ENCODE measurements around the gene CCR4. TPM values are rescaled to one million over a fixed set of nuclear protein-coding genes. Genes with fewer than 3 reads are reported as not detected.
"Not testable (repeated sequence)": the region's sequence is repeated elsewhere in the genome, so short reads cannot be mapped to it uniquely, and the experiment has no call there.

Gene CCR4
- total and polyA plus RNA-seq, 11 donors: 0.01 to 1.8 (median 0.32) TPM; not detected in 8

DNA sequence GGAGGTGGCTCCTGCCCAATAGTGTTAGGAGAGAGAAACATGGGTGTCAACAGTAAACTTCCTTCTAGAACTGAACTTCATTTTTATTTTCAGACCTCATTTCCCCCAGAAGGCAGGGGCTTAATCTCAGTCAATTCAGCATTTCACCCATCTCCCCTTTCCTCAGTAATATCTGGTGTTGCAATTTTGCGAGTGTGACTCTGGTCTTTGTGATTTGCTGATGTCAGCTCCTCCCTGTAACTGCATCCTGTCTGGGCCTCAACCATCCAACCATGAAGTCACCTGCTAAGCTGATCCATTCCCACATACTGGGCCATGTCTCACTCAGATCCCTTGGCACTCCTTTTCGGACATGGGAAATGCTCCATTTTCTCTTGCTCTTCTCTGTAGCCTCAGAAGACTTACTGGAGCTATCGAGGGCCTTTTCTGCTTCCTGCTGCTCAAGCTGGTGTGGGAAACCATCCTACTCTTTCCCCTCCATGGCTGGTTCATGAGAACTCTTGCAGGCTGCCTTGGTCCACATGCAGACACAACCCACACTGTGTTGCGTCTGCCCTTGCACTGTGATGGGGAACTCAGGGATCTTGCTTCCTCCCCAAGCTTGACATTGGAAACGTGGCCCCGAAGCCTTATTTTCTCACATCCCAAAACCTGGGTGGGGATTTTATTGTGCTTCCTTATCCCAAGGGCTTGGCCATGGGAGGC, 24.6 kb downstream of the CCR4 start:
- ATAC-seq (no peak), DNase-seq (no peak)
- no peaks in the 10 kb centered on the region for H3K36me3 ChIP-seq
- no peaks in the 10 kb centered on the region for H3K9me3 ChIP-seq
- no peak for TF ChIP-seq POLR2A (IDR thresholded peaks at IDR 0.05)
- TF ChIP-seq, protein P1, sequence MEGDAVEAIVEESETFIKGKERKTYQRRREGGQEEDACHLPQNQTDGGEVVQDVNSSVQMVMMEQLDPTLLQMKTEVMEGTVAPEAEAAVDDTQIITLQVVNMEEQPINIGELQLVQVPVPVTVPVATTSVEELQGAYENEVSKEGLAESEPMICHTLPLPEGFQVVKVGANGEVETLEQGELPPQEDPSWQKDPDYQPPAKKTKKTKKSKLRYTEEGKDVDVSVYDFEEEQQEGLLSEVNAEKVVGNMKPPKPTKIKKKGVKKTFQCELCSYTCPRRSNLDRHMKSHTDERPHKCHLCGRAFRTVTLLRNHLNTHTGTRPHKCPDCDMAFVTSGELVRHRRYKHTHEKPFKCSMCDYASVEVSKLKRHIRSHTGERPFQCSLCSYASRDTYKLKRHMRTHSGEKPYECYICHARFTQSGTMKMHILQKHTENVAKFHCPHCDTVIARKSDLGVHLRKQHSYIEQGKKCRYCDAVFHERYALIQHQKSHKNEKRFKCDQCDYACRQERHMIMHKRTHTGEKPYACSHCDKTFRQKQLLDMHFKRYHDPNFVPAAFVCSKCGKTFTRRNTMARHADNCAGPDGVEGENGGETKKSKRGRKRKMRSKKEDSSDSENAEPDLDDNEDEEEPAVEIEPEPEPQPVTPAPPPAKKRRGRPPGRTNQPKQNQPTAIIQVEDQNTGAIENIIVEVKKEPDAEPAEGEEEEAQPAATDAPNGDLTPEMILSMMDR (IDR thresholded peaks at IDR 0.05): no peak
- H3K4me3 ChIP-seq: no peak overlapping the region
- H3K4me1 ChIP-seq: no peaks in the 10 kb centered on the region
- intact Hi-C loops (cut with DNase I): no loop called here
- H3K27me3 ChIP-seq: no peaks in the 10 kb centered on the region
- H3K27ac ChIP-seq: no peak overlapping the region
- 83 to 87% (median 86%) methylated on average over 6 of the region's 6 CpGs for WGBS, 4 donors

DNA sequence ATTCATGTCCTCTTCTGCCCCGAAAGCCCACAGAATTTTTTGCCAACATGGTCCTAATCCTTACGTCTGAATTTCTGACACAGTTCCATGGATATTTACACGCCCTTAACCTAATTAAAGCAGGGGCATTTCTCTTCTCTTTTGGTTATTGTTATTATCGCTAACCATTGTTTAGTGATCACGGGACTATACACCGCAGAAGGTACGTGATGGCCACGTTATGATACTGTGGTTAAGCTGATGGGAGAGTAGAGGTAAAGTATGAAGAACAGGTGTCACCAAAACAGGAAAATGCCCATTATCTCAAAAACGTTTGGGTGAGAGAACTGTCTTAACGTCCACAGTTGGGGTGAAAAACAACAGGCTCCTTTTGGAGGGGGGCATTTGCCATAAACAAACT, 26.4 kb downstream of the CCR4 start:
- H3K27me3 ChIP-seq: no peaks in the 10 kb centered on the region
- H3K27ac ChIP-seq: no peak overlapping the region
- no peaks in the 10 kb centered on the region for H3K4me1 ChIP-seq
- intact Hi-C loops (cut with DNase I): no loop called here
- ATAC-seq: no peak
- H3K9me3 ChIP-seq: no peaks in the 10 kb centered on the region
- H3K4me3 ChIP-seq: no peak overlapping the region
- 68 to 75% (median 69%) methylated on average over 10 of the region's 10 CpGs for WGBS, 4 donors
- no peaks in the 10 kb centered on the region for H3K36me3 ChIP-seq
- TF ChIP-seq, protein P1 (IDR thresholded peaks at IDR 0.05): no peak
- TF ChIP-seq POLR2A (IDR thresholded peaks at IDR 0.05): no peak
- no peak for DNase-seq

DNA sequence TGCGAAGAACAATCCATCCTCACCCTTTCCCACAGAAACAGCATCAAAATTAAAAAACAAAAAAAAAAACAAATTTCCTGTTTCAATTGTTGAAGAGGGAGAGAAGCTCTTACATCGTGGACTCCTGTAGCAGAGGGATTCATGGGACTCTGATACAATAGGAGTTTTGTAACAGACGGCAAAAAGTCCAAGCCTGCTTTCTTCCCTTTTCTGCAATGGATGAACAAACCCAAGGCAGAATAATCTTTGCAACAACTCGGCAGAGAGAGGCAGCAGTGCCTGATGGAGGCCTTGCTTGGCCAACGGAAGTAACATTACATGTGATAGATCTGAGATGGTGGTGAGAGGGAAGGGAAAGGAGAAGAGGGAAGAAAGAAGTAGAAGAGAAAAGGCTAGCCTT, 26.9 kb downstream of the CCR4 start:
- ATAC-seq (no peak), DNase-seq (no peak)
- 61 to 80% (median 72%) methylated on average over 5 of the region's 5 CpGs for WGBS, 4 donors
- intact Hi-C loops (cut with DNase I): no loop called here
- no peaks in the 10 kb centered on the region for H3K36me3 ChIP-seq
- no peak for TF ChIP-seq POLR2A (IDR thresholded peaks at IDR 0.05)
- TF ChIP-seq, protein P1 (IDR thresholded peaks at IDR 0.05): no peak
- no peaks in the 10 kb centered on the region for H3K9me3 ChIP-seq
- H3K4me1 ChIP-seq: no peaks in the 10 kb centered on the region
- H3K4me3 ChIP-seq: no peak overlapping the region
- H3K27ac ChIP-seq: no peak overlapping the region
- no peaks in the 10 kb centered on the region for H3K27me3 ChIP-seq

- no peak overlapping the region for H3K4me3 ChIP-seq
- H3K27me3 ChIP-seq: no peaks in the 10 kb centered on the region
- no peaks in the 10 kb centered on the region for H3K36me3 ChIP-seq
- H3K9me3 ChIP-seq: no peaks in the 10 kb centered on the region
- DNase-seq (no peak), ATAC-seq (no peak)
- intact Hi-C loops (cut with DNase I): no loop called here
- TF ChIP-seq POLR2A (IDR thresholded peaks at IDR 0.05): no peak
- TF ChIP-seq, protein P1 (IDR thresholded peaks at IDR 0.05): no peak
- no peaks in the 10 kb centered on the region for H3K4me1 ChIP-seq
- no peak overlapping the region for H3K27ac ChIP-seq
Measured at GRCh38 chr3:32983124-32983523, 31.7 kb downstream of the CCR4 start.

DNA sequence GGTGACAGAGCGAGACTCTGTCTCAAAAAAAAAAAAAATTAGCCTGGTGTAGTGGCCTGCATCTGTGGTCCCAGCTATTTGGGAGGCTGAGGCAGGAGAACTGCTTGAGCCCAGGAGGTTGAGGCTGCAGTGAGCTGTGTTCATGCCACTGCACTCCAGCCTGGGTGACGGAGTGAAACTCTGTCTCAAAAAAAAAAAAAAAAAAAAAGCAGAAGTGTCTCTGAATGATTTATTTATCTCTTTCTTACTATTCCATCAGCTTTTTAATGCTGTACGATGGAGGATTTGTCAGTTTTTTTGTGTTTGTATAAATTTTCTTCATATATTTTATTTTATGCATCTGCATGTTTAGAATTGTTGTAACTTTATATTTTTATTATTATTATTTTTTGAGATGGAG, 33.5 kb downstream of the CCR4 start:
- H3K4me1 ChIP-seq; H3K4me3 ChIP-seq; H3K9me3 ChIP-seq; intact Hi-C loops (cut with DNase I); H3K27me3 ChIP-seq; DNase-seq; ATAC-seq; H3K36me3 ChIP-seq; H3K27ac ChIP-seq: not testable (repeated sequence)
- 86 to 89% (median 88%) methylated on average over 3 of the region's 3 CpGs for WGBS, 4 donors

All from heart left ventricle (tissue), 16 donors.